Renal cortex interstitium (tissue), 11 donors: Measurements from ENCODE around the gene ALAS2. TPM values are rescaled to one million over a fixed set of nuclear protein-coding genes. Genes with fewer than 3 reads are reported as not detected.
"Not testable (repeated sequence)": the region's sequence is repeated elsewhere in the genome, so short reads cannot be mapped to it uniquely, and the experiment has no call there.

Experiments
- DNase-seq, 11 donors: peaks; one replicate each; pipeline ENCODE4 v3.0.0-alpha.2; 2013; ENCODE audit warnings: low read depth in 9 of 11, low spot score in 4 of 11; ENCODE audit errors: extremely low read depth in 1 of 11
- polyA plus RNA-seq, 3 donors: library from polyadenylated mRNA; unstranded; fragments of 120-200 nt; gene quantifications; one replicate each; pipeline ENCODE4 v1.2.1, GENCODE V29; 2013; ENCODE audit not compliant: insufficient read length in 3 of 3

The ALAS2 gene
- polyA plus RNA-seq, 3 donors = 10.5 to 25.7 (median 13.5) TPM

GRCh38 chrX:55011294-55011693 lies 19.5 kb downstream of the ALAS2 start:
- DNase-seq = no peak

DNA sequence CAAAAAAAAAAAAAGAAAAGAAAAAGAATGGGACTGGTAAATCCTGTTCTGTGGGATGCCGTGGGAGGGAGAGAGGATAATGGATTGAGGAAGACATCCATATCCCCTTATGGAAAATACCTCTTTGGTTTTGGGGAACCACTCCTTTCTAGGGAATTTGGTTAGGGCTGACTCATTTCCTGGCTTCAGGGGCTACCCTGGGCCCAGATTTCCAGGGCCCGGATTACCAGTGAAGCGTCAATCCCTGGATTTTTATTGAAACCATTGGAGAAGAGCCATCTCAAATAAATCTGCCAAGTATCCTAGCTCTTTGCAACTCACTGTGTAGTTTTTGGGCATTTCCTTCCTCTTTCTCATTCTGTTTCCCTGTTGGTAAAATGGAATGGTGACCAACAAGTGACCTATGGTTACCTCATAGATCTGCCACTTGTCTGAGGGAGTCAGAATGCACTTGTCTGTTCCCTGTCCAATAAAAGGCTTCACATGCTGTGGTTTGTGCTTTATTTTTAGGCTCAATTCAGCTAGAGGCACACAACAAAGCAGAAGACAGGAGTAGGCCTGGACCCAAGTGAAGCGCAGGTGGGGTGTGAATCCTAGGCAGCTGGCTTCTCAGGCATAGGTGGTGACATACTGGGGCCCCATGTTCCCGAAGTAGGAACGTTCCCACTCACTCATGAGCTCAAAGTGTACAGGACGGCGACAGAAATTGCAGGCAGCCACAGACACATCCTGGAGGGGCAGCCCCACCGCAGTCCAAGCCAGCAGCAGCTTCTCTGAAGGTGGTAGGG lies 22.0 kb downstream of the ALAS2 start:
- DNase-seq = no peak

DNA sequence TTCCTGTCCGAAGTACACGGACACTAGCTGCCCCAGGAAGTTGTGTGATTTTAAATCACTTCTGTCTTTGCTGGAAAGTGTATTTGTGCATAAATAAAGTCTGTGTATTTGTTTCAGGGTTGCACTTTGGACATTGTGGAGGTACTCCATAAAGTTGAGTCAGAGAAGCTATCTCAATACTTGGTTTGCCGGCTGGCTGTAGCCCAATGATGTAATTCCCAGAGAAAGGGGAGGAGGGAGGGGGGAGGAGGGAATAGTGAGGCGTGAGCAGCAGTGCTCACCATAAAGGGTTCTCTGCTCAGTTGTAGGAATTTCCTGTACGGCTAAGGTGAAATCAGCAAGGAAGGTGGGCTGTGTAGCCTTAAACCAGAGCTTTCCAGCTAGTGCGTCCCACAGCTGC lies 23.1 kb downstream of the ALAS2 start:
- no peak for DNase-seq

DNA sequence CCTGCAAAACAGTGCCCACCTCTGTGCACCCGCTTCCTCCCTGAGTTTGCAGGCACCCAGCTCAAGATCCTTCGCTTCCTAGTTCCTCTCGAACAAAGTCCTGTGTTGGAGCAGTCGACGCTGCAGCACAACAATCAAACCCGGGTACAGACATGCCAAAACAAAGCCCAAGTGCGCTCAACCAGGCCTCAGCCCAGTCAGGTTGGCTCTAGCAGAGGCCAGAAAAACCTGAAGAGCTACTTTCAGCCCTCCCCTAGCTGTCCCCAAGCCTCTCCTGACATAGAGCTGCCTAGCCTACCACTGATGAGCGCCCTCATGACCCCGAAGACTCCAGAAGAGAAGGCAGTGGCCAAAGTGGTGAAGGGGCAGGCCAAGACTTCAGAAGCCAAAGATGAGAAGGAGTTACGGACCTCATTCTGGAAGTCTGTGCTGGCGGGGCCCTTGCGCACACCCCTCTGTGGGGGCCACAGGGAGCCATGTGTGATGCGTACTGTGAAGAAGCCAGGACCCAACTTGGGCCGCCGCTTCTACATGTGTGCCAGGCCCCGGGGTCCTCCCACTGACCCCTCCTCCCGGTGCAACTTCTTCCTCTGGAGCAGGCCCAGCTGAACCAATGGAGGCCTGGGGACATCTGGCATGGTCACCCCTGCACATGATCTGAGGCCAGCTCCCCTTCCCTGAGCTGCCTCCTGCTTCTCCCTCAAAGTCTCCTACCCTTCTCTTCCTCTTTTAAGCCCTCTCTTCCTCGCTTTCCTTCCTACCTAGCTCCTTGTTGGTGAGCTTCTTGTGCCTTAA lies 23.8 kb downstream of the ALAS2 start:
- no peak for DNase-seq

DNA sequence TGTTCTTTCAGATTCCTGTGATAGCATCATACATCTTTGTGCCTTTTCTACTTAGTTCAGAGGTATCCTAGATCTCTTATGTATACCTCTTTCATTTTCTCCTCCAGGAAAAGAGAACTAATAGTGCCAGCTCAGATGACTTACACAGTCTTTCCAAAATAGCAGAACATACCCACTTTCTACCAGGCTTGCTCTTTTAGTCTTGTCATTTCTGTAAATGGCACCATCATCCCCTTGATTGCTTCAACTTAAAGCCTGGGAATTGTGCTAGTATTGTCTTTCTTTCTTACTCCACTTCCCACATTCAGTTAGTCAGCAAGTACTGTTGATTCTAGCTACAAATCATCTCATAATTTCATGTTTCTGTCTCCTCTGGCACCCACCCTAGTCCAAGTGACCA lies 25.5 kb downstream of the ALAS2 start:
- no peak for DNase-seq

GRCh38 chrX:55004231-55004630 lies 26.5 kb downstream of the ALAS2 start:
- DNase-seq = no peak

DNA sequence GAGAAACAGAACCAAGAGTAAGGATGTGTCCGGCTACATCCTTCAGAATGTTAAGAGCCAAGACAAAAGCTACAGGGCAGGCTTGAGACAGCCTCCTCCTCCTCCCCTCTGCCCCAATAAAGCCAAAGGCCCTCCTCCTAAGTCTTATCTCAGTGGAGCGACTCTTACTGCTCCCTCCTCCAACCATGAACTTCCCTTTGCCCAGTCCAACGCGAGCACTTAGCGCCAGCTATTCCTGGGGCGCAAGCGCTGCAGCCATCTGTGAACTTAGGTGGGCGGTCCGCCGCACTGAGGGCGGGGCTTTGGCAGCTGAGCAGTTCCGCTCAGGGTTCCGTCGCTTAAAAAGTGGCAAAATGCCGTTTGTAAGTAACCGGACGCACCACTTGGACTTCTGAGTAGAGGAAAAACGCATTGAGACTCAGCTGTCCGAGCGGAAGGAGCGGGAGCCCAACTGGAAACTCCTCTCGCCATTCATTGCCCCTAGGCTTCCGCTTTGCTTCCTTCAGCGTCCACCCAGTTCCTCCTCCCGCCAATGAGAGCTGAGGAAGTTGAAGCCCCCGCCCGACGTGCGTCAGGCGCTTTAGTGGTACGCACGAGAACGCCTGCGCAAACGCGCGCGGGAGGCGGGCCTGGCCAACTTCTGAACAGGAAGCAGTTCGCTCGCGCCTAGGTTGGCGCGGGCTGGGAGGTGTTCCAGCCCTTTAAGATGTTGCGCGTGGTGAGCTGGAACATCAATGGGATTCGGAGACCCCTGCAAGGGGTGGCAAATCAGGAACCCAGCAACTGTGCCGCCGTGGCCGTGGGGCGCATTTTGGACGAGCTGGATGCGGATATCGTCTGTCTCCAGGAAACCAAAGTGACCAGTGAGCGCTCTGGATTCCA lies 30.8 kb downstream of the ALAS2 start, which contains the start of gene APEX2:
Gene APEX2 (plus strand): TSS at position 647 of the 882 bp plus-strand sequence. CDS start 60 bp downstream, at position 707.
- peak; percentile 69 to 87 (median 78) for DNase-seq

DNA sequence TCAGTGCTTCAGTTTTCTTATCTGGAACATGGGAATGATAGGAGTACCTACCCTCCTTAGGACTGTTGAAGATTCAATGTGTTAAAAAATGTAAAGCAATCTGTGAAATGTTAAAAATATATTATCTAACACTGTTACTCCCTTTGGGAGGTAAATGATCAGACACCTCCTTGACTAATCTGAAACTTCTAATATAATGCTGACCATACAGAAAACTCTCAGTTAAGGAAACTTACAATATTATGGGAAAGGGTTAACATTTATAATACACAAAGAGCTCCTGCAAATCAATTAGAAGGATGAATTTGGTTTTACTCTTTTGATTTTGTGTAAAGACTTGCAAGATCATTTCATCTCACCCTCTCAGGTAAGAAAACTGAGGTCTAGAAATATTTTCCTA lies 35.2 kb downstream of the ALAS2 start:
- no peak for DNase-seq

- no peak for DNase-seq
Measured at GRCh38 chrX:54994668-54995351, 36.0 kb downstream of the ALAS2 start.

GRCh38 chrX:54994099-54994498 lies 36.7 kb downstream of the ALAS2 start, which contains the start of gene PFKFB1:
TSS of gene PFKFB1 (minus strand) at chrX:54994188. CDS start at chrX:54994007, 181 bp downstream.
- no peak for DNase-seq

- DNase-seq = no peak
Measured at GRCh38 chrX:54992911-54993622, 37.7 kb downstream of the ALAS2 start.

GRCh38 chrX:54991706-54992105 lies 39.1 kb downstream of the ALAS2 start:
- DNase-seq = no peak

- not testable (repeated sequence) for DNase-seq
Measured at GRCh38 chrX:54983306-54983705, 47.5 kb downstream of the ALAS2 start.

- DNase-seq = no peak
Measured at GRCh38 chrX:54980334-54980733, 50.4 kb downstream of the ALAS2 start.

- DNase-seq = no peak
Measured at GRCh38 chrX:54979432-54979831, 51.3 kb downstream of the ALAS2 start.

GRCh38 chrX:54978448-54978847 lies 52.3 kb downstream of the ALAS2 start:
- DNase-seq = no peak

- no peak for DNase-seq
Measured at GRCh38 chrX:54977387-54977786, 53.4 kb downstream of the ALAS2 start.
